Measurements from ENCODE around the gene TRIM43.
"Not testable (repeated sequence)": the region's sequence is repeated elsewhere in the genome, so short reads cannot be mapped to it uniquely, and the experiment has no call there.

The TRIM43 gene

DNA sequence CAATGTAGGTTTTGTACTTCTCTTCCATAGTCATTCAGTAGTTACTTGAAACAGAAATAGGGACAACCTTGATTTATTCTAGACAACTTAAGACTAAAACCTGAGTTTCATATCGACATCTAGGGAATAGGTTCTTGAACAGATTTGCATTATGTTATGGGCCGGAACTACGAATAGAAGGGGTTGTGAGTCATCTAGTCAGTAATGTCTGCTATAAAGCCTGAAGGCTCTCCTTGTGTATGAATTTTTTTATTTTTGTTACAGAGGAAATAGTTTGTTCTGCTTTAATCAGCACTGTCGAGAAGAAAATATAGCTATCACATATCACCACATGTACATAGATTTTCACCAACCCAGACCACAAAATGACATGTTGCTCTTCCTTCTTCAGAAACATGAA lies 17.3 kb upstream of the TRIM43 start:
- no peak overlapping the region for H3K27ac ChIP-seq (ENCODE audit: poor library complexity, severe bottlenecking)
- H3K27me3 ChIP-seq (ENCODE audit: insufficient read depth, poor library complexity, severe bottlenecking): peaks cover 26% of the 10 kb centered on the region
- H3K36me3 ChIP-seq (ENCODE audit: low read depth): no peaks in the 10 kb centered on the region
- no peaks in the 10 kb centered on the region for H3K9me3 ChIP-seq (ENCODE audit: severe bottlenecking)
- no peak overlapping the region for H3K4me3 ChIP-seq (ENCODE audit: severe bottlenecking)
- no peaks in the 10 kb centered on the region for H3K4me1 ChIP-seq (ENCODE audit: insufficient read depth, poor library complexity, severe bottlenecking)
- no peak for ATAC-seq (ENCODE audit: low read depth)
- DNase-seq (ENCODE audit: low spot score): no peak
- TF ChIP-seq, protein P1, sequence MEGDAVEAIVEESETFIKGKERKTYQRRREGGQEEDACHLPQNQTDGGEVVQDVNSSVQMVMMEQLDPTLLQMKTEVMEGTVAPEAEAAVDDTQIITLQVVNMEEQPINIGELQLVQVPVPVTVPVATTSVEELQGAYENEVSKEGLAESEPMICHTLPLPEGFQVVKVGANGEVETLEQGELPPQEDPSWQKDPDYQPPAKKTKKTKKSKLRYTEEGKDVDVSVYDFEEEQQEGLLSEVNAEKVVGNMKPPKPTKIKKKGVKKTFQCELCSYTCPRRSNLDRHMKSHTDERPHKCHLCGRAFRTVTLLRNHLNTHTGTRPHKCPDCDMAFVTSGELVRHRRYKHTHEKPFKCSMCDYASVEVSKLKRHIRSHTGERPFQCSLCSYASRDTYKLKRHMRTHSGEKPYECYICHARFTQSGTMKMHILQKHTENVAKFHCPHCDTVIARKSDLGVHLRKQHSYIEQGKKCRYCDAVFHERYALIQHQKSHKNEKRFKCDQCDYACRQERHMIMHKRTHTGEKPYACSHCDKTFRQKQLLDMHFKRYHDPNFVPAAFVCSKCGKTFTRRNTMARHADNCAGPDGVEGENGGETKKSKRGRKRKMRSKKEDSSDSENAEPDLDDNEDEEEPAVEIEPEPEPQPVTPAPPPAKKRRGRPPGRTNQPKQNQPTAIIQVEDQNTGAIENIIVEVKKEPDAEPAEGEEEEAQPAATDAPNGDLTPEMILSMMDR (IDR thresholded peaks at IDR 0.05; ENCODE audit: poor library complexity, severe bottlenecking): no peak

DNA sequence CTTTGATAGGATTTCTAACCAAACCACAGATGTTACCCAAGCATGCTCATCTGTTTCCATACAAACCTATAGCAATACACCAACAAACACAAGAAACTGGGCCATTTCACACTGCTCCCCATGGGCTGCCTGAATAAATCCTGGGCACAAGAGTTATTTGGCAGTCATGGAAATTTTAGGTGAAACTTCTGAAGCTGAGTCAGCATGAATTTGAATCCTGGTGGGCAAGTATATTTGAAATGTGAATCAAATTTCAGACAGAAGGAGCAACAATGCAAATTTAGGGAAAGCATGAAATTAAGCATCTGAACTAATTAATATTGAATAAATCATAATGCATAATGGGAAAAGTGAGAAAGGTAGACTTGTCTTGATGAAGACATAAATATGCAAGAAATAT lies 15.9 kb upstream of the TRIM43 start:
- Histone ChIP-seq H3K27ac (ENCODE audit: poor library complexity, severe bottlenecking) (no peak overlapping the region), H3K27me3 (ENCODE audit: insufficient read depth, poor library complexity, severe bottlenecking) (peaks cover 16% of the 10 kb centered on the region), H3K4me1 (ENCODE audit: insufficient read depth, poor library complexity, severe bottlenecking) (no peaks in the 10 kb centered on the region), H3K9me3 (ENCODE audit: severe bottlenecking) (no peaks in the 10 kb centered on the region), H3K36me3 (ENCODE audit: low read depth) (no peaks in the 10 kb centered on the region), H3K4me3 (ENCODE audit: severe bottlenecking) (no peak overlapping the region)
- ATAC-seq (ENCODE audit: low read depth) (no peak), DNase-seq (ENCODE audit: low spot score) (no peak)
- TF ChIP-seq, protein P1 (IDR thresholded peaks at IDR 0.05; ENCODE audit: poor library complexity, severe bottlenecking): no peak

DNA sequence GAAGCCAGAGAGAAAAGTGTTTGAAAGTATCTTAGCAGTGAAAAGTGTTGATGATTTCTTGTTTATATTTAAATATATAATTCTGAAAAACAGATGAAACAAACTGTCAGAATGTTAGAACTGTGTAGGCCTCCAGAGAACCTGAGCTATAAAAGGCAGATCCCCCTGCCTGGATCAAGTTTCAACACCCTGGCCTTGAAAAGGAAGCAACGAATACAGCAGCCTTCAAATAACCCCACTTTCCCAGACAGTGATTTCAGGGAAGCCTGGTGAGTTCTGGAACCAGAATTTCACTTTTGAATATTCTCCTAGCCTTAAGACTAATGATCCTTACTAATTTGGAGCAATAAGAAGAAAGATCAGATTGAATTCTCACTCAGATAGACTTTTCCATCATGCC lies 13.3 kb upstream of the TRIM43 start:
- H3K27ac ChIP-seq (ENCODE audit: poor library complexity, severe bottlenecking): no peak overlapping the region
- TF ChIP-seq, protein P1 (IDR thresholded peaks at IDR 0.05; ENCODE audit: poor library complexity, severe bottlenecking): no peak
- no peaks in the 10 kb centered on the region for H3K4me1 ChIP-seq (ENCODE audit: insufficient read depth, poor library complexity, severe bottlenecking)
- no peak overlapping the region for H3K4me3 ChIP-seq (ENCODE audit: severe bottlenecking)
- ATAC-seq (ENCODE audit: low read depth) (no peak), DNase-seq (ENCODE audit: low spot score) (no peak)
- H3K27me3 ChIP-seq (ENCODE audit: insufficient read depth, poor library complexity, severe bottlenecking): peaks cover 4% of the 10 kb centered on the region
- no peaks in the 10 kb centered on the region for H3K36me3 ChIP-seq (ENCODE audit: low read depth)
- H3K9me3 ChIP-seq (ENCODE audit: severe bottlenecking): no peaks in the 10 kb centered on the region

- H3K4me3 ChIP-seq (ENCODE audit: severe bottlenecking); H3K4me1 ChIP-seq (ENCODE audit: insufficient read depth, poor library complexity, severe bottlenecking); H3K36me3 ChIP-seq (ENCODE audit: low read depth); ATAC-seq (ENCODE audit: low read depth); DNase-seq (ENCODE audit: low spot score); H3K27ac ChIP-seq (ENCODE audit: poor library complexity, severe bottlenecking); H3K9me3 ChIP-seq (ENCODE audit: severe bottlenecking); H3K27me3 ChIP-seq (ENCODE audit: insufficient read depth, poor library complexity, severe bottlenecking): not testable (repeated sequence)
These were observed 8.3 kb upstream of the TRIM43 start for GRCh38 chr2:95583545-95583944.

DNA sequence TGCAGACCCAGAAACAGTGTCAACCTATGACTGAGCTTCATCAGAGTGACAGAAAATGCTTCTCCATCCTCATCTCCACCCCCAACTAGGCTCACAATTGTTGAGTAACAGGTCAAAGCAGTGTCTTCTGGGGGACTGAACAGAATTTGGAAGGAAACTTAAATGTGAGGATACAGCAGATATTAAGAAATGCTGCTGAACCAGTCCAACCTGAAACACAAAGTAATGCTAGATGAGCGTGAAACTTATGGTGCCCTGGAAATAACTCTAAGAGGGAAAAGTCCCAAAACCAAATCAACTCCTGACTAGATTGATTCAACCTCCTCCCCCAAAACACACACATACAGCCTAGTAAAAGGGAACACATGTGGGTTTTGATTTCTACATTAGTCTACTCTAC lies 7.5 kb upstream of the TRIM43 start:
- not testable (repeated sequence) for H3K36me3 ChIP-seq (ENCODE audit: low read depth); H3K4me1 ChIP-seq (ENCODE audit: insufficient read depth, poor library complexity, severe bottlenecking); H3K9me3 ChIP-seq (ENCODE audit: severe bottlenecking); DNase-seq (ENCODE audit: low spot score); ATAC-seq (ENCODE audit: low read depth); H3K27me3 ChIP-seq (ENCODE audit: insufficient read depth, poor library complexity, severe bottlenecking); H3K4me3 ChIP-seq (ENCODE audit: severe bottlenecking); H3K27ac ChIP-seq (ENCODE audit: poor library complexity, severe bottlenecking)

DNA sequence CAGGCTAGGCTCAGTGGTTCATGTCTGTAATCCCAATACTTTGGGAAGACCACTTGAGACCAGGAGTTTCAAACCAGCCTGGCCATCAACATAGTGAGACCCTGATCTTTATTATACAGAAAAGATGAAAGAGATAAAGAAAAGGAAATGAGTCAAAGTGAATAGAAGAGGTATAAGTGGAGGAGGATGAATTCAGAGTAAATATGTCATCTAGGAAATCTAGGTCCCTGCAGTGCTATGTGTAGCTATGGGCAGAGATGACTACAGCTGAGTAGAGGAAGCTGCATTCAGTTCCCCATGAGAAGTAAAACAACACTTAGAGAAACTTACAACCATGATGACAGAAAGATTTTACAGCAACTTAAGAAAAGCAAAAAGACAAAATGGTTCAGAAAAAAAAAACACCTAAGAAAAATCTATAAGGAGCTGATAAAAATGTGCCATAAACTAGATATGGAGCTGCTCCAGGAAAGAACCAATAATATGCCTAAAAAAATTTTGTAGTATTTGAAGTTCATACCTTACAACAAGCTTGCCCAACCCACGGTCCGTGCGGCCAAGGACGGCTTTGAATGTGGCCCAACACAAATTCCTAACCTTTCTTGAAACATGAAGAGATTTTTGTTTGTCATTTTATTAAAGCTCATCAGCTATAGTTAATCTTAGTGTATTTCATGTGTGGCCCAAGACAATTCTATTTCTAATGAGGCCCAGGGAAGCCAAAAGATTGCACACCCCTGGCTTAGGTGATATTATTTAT lies 1.8 kb upstream of the TRIM43 start:
- H3K4me1 ChIP-seq (ENCODE audit: insufficient read depth, poor library complexity, severe bottlenecking); H3K9me3 ChIP-seq (ENCODE audit: severe bottlenecking); ATAC-seq (ENCODE audit: low read depth); H3K4me3 ChIP-seq (ENCODE audit: severe bottlenecking); H3K27me3 ChIP-seq (ENCODE audit: insufficient read depth, poor library complexity, severe bottlenecking); H3K27ac ChIP-seq (ENCODE audit: poor library complexity, severe bottlenecking); DNase-seq (ENCODE audit: low spot score); H3K36me3 ChIP-seq (ENCODE audit: low read depth): not testable (repeated sequence)

GRCh38 chr2:95592973-95593372 lies 1.2 kb downstream of the TRIM43 start:
- H3K27me3 ChIP-seq (ENCODE audit: insufficient read depth, poor library complexity, severe bottlenecking); ATAC-seq (ENCODE audit: low read depth); DNase-seq (ENCODE audit: low spot score); H3K4me1 ChIP-seq (ENCODE audit: insufficient read depth, poor library complexity, severe bottlenecking); H3K36me3 ChIP-seq (ENCODE audit: low read depth); H3K9me3 ChIP-seq (ENCODE audit: severe bottlenecking); H3K4me3 ChIP-seq (ENCODE audit: severe bottlenecking); H3K27ac ChIP-seq (ENCODE audit: poor library complexity, severe bottlenecking): not testable (repeated sequence)

DNA sequence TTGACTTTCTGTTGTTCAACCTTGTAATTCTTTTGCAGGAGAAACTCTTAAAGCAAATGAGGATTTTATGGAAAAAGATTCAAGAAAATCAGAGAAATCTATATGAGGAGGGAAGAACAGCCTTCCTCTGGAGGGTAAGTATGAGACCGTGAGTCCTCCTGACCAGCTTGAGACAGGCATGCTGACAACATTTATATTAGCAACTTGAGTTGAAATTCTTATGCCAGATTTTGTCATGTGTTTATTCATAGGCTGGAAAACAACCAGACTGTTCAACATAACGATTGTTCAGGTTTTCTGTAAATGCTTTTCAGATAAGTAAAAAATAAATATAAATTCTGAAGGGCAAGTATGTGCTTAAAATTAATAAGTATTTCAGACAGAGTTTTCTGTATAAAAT lies 3.2 kb downstream of the TRIM43 start:
- not testable (repeated sequence) for H3K4me3 ChIP-seq (ENCODE audit: severe bottlenecking); H3K4me1 ChIP-seq (ENCODE audit: insufficient read depth, poor library complexity, severe bottlenecking); H3K27ac ChIP-seq (ENCODE audit: poor library complexity, severe bottlenecking); ATAC-seq (ENCODE audit: low read depth); H3K36me3 ChIP-seq (ENCODE audit: low read depth); DNase-seq (ENCODE audit: low spot score); H3K9me3 ChIP-seq (ENCODE audit: severe bottlenecking); H3K27me3 ChIP-seq (ENCODE audit: insufficient read depth, poor library complexity, severe bottlenecking)

- H3K4me1 ChIP-seq (ENCODE audit: insufficient read depth, poor library complexity, severe bottlenecking); DNase-seq (ENCODE audit: low spot score); H3K36me3 ChIP-seq (ENCODE audit: low read depth); H3K27ac ChIP-seq (ENCODE audit: poor library complexity, severe bottlenecking); H3K9me3 ChIP-seq (ENCODE audit: severe bottlenecking); H3K4me3 ChIP-seq (ENCODE audit: severe bottlenecking); H3K27me3 ChIP-seq (ENCODE audit: insufficient read depth, poor library complexity, severe bottlenecking); ATAC-seq (ENCODE audit: low read depth): not testable (repeated sequence)
These were observed 9.5 kb downstream of the TRIM43 start for GRCh38 chr2:95601301-95601700.

All from RWPE2 (cell line).